HG03039 (cell line): ENCODE data around the gene GARIN6.
"Not testable (repeated sequence)": the region's sequence is repeated elsewhere in the genome, so short reads cannot be mapped to it uniquely, and the experiment has no call there.

Experiments used
- ATAC-seq: cut with Tn5 transposase; IDR thresholded peaks from one replicate; pipeline ENCODE4 v1.9.1; 2021; ENCODE audit warnings: mild to moderate bottlenecking, moderate library complexity; ENCODE audit not compliant: unreplicated experiment

Gene GARIN6

GRCh38 chr12:99647453-99647852 is at the start of gene GARIN6:
GARIN6 (plus strand) TSS chr12:99647753; CDS start chr12:99648175, 422 bp downstream.
- no peak for ATAC-seq

DNA sequence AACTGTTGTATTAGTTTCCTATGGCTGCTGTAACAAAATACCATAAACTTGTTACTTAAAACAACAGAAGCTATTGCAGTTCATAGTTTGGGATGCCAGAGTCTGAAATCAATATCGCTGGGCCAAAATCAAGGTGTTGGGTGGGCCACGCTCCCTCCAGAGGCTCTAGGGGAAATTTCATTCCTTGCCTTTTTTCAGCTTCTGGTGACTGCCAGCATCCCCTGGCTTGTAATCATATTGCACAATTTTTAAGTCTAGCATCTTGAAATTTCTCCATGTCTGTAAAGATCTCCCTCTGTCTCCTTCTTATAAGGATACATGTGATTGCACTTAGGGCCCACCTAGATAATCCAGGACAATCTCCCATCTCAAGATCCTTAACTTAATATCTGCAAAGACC is 48.8 kb upstream of the GARIN6 start:
- no peak for ATAC-seq

DNA sequence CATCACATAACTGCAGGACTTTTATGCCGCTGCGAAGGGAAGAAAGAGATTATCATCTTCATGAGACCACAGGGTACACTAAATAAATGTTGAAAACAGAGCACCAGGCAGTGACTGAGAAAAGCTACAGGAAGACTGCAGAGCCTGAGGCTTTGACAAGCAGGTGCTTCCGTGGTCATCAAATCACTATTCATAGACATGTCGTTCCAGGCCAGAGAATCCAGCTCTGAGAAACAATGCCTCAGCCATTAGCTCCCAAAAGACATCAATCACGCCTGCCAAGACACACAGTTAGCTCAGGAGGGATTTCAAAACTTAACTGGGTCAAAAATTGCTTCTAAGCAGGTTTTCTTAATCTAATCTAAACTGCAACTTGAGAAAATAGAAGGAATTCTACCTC is 47.2 kb upstream of the GARIN6 start:
- ATAC-seq, result no peak

DNA sequence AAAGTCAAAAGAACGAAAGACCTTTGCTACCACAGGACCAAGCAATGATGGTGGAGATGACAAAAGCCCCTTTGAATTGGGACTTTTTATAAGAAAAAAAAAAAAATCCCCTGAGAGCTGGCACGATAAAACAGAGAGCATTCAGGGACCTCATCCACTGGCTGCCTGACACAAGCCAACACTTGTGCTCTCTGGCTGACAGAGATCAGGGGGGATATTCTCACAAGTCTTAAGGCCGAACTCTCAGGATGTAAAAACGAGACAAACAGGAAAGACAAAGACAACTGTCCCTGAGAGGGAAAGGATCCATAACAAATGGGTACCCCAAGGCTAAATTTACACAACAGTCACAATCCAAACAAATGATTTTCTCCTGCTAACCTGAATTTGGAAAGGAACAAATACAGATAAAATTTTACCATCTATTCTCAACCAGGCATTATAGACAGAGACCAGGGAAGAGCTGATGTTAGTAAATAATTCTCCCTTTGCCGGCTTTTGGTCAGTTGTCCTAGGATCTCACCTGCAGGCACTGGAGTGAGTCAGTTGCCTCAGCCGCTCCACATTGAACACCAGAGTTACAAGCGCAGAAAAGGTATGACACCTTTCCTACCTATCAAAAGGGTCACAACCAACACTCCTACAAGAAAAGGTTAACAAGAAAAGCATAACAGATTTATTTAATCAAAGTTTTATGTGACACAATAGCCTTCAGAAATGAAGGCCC is 37.9 kb upstream of the GARIN6 start:
- no peak for ATAC-seq

GRCh38 chr12:99611117-99611516 is 36.4 kb upstream of the GARIN6 start:
- no peak for ATAC-seq

GRCh38 chr12:99611599-99611998 is 36.0 kb upstream of the GARIN6 start:
- no peak for ATAC-seq

GRCh38 chr12:99618657-99619056 is 28.9 kb upstream of the GARIN6 start:
- ATAC-seq, result no peak

DNA sequence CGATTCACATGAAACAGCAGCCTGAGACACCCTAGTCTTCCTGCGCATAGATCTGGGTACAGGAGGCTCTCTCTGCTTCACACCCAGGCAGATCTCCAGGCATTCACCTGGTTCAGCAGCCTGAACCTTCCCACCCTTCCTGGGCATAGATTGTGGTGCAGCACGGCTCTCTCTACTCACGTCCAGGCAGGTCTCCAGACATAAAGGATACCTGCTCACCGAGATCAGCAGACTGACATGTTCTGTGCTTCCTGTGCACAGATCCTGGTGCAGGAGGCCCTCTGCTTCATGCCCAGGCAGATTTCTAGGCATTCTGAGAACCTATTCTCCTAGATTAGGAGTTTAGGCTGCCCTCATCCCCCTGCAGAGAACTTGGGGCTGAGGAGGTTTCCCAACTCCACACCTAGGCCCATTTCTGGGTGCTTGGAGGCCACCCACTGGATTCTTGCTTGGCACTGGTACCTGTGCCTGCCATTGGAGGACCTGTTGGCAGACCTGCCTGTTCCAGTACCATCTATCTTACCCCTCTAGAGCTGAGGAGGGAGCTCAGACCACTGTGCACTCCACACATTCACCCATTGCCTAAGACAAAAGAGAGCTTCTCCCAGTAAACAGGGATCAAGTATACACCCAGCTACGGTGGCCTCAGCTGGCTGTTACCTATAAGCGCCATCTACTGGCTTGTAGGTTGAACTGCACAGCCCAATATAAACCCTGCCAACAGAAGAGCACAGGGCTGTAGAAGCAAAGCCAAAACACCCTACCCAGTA is 28.0 kb upstream of the GARIN6 start:
- ATAC-seq, result peak; percentile 94

DNA sequence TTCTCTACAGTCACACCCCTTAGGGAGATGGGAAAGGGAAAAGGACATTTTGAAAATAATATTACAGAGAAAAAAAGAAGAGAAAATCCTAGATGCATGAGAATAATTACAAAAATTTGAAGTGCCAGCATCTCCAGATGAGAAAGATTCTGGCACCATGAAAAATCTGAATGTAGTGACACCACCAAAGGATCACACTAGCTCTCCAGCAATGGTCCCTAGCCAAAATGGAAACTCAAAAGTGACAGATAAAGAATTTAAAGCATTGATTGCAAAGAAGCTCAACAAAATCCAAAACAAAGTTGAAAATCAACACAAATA is 27.4 kb upstream of the GARIN6 start:
- no peak for ATAC-seq

DNA sequence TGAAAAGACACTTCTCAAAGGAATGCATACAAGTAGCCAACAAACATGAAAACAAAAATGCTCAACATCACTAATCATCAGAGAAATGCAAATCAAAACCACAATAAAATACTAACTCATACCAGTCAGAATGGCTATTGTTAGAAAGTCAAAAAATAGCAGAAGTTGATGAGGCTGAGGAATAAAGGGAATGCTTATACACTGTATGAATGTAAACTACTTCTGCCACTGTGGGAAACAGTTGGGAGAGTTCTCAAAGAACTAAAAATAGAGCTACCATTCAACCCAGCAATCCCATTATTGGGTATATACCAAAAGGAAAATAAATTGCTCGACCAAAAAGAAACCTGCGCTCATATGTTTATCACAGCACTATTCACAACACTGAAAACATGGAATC is 23.0 kb upstream of the GARIN6 start:
- ATAC-seq, result not testable (repeated sequence)

DNA sequence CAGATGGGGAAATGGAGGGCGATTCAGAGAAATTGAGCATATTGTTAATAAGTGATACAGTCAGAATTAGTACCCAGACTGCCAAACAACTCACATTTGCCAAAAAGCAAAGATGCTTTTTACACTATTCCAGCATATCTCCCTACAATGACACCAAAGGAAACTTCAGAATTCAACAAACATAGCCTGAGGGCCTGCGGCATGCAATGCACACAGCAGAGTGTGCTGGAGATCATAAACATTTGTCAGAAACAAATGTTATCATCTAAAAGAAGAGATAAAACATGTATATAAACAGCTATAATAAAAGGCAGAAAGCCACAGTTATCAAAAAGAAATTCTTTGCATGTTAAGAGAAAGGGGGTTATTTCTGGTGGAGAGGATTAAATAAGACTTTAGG is 20.1 kb upstream of the GARIN6 start:
- no peak for ATAC-seq

- no peak for ATAC-seq
These were observed 2.9 kb upstream of the GARIN6 start for GRCh38 chr12:99644629-99645028.

DNA sequence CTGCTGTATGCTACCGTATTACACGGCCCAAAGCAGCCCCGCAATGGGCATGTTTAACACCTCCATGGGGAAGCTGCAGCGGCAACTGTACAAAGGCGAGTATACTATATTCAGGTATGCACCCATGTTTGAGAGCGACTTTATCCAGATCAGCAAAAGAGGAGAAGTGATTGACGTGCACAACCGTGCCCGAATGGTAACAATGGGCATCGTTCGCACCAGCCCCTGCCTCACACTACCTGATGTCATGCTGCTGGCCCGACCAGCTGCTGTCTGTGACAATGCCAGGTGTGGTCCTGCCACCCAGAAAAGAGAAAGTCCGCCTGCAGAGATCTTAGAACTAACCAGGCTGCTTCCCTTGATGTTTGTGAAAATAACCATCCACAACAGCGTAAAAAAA is 630 bp downstream of the GARIN6 start:
- no peak for ATAC-seq

DNA sequence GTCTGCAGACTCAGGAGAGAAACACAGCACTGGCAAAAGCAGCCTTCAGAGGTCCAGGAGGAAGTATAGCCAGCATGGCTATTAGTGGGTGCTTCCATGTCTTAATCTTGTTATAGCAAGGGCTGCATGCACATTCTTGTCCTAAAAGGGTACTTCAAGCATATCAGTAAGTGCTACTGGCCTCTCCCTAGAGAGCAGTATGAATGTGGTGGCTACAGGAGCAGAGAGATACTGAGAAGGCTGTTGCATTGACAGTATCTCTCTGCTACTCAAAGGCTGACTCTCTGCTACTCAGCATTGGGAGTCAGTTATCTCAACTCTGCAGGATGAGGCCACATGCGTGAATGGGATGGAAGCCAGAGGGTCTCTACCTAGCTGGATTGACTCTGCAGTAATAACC is 2.0 kb downstream of the GARIN6 start:
- no peak for ATAC-seq

GRCh38 chr12:99658671-99659349 is 11.3 kb downstream of the GARIN6 start:
- ATAC-seq, result no peak

- no peak for ATAC-seq
These were observed 23.1 kb downstream of the GARIN6 start for GRCh38 chr12:99670635-99671034.

DNA sequence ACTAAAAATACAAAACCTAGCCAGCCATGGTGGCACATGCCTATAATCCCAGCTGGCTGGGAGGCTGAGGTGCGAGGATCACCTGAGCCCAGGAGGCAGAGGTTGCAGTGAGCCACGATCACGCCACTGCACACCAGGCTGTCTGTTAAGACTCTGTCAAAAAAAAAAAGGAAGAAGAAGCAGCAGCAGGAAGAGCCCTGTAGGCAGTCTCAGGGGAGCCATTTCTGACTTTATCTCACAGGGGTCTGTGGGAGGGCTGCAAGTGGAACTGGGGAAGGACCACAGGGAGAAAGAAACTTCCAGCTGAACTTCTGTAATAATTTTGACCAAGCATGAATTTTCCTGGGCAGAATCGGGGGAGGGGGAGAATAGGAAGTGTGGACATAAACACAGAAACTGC is 32.7 kb downstream of the GARIN6 start:
- ATAC-seq, result no peak

GRCh38 chr12:99686142-99686541 is 38.6 kb downstream of the GARIN6 start:
- no peak for ATAC-seq

GRCh38 chr12:99695050-99695449 is 47.5 kb downstream of the GARIN6 start:
- ATAC-seq, result no peak
